GM04503 (cell line): ENCODE data around the gene CIAO2A.

Experiments used
- DNase-seq: peaks from one replicate; pipeline ENCODE4 v3.0.0-alpha.2; 2012; ENCODE audit warnings: low read depth

Gene CIAO2A

GRCh38 chr15:64044300-64045100 lies 49.1 kb downstream of the CIAO2A start:
- DNase-seq = no peak

- no peak for DNase-seq
Measured at GRCh38 chr15:64038878-64039610, 54.6 kb downstream of the CIAO2A start.

GRCh38 chr15:64037966-64038365 lies 55.7 kb downstream of the CIAO2A start:
- DNase-seq = no peak

- no peak for DNase-seq
Measured at GRCh38 chr15:64037116-64037515, 56.5 kb downstream of the CIAO2A start.

GRCh38 chr15:64035525-64035924 lies 58.1 kb downstream of the CIAO2A start:
- no peak for DNase-seq

GRCh38 chr15:64034519-64034918 lies 59.1 kb downstream of the CIAO2A start:
- DNase-seq = no peak

- no peak for DNase-seq
Measured at GRCh38 chr15:64032329-64032728, 61.3 kb downstream of the CIAO2A start.

- DNase-seq = no peak
Measured at GRCh38 chr15:64030123-64030522, 63.5 kb downstream of the CIAO2A start.

GRCh38 chr15:64029633-64030032 lies 64.0 kb downstream of the CIAO2A start:
- DNase-seq = no peak

GRCh38 chr15:64029110-64029509 lies 64.5 kb downstream of the CIAO2A start:
- DNase-seq = no peak

- no peak for DNase-seq
Measured at GRCh38 chr15:64026591-64026990, 67.0 kb downstream of the CIAO2A start.

GRCh38 chr15:64024172-64025050 lies 69.2 kb downstream of the CIAO2A start:
- no peak for DNase-seq

GRCh38 chr15:64023220-64023619 lies 70.4 kb downstream of the CIAO2A start:
- DNase-seq = no peak

- DNase-seq = no peak
Measured at GRCh38 chr15:64022571-64022970, 71.1 kb downstream of the CIAO2A start.
